GM21576 (cell line): ENCODE measurements around the gene TPCN2.

Source experiments
- ATAC-seq: cut with Tn5 transposase; IDR thresholded peaks from one replicate; pipeline ENCODE4 v1.9.1; 2021; ENCODE audit warnings: mild to moderate bottlenecking, moderate library complexity; ENCODE audit not compliant: unreplicated experiment

TPCN2 gene

DNA sequence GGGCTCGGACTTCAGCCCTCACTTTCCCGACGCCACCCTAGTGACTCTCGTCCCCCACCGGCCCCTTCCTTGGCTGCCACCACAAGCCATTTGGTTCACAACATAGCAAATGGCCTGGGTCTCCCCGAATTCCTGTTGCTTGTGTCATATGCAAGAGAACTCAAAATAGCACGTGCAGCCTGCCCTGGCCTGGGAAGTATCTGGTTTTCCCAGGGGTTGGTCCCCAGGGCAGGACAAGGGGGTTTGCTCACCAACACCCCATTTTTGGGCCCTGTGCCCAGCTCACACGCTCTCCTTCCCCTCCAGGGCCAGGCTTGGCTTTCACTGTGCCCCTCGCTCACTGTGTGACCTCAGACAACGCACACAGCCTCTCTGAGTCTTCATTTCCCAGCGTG, 12.8 kb upstream of the TPCN2 start:
- ATAC-seq, result no peak

DNA sequence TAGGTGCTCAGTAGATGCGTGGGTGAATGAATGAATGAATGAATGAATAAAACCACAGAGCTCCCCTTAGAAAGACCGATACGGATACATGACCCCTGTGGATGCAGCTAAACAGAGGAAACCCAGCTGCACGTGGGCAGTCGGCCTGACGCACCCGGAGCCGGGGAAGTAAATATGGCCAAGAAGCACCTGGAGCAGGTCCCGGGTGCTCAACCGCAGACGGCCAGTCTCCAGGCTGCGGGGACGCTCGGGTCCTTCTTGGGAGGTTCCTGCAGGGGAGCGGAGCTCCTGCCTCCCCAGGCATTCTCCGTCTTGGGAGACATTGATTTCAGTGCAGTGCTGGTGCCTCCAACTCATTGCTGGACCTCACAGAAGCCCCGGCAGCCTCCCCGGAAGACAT, 11.7 kb upstream of the TPCN2 start:
- no peak for ATAC-seq

DNA sequence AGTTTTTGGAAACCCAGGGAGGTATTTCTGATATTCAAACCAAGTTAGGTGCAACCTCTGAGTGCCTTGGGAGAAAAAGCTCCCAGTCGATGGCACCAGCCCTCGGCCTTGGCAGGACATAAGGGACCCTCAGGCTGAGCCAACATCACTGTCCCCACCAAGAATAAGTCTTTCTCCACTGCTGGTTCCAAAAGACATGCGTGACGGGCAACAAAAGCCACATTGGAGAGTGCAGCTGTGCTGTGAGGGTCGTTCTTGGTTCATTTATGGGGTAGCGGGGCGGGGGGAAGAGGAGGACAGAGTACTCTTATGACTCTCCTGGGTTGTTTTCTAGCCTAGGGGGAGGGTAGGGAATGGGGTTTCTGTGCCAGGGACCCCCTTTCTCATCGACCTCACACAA, 11.2 kb upstream of the TPCN2 start:
- ATAC-seq, result no peak

DNA sequence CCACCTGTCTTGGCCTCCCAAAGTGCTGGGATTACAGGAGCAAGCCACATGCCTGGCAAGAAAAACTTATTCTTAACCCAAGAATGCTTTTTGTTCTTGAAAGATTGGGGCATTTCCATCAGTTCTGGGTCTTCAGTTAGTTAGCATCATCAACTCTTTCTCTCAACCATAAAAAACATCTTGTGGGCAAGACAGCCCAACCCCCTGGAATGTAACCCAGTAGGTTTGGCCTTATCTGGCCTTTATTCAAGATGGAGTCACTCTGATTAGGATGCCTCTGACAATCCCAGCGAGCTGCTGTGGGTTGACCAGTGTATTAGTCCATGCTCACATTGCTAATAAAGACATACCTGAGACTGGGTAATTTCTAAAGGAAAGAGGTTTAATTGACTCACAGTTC, 9.2 kb upstream of the TPCN2 start:
- no peak for ATAC-seq

DNA sequence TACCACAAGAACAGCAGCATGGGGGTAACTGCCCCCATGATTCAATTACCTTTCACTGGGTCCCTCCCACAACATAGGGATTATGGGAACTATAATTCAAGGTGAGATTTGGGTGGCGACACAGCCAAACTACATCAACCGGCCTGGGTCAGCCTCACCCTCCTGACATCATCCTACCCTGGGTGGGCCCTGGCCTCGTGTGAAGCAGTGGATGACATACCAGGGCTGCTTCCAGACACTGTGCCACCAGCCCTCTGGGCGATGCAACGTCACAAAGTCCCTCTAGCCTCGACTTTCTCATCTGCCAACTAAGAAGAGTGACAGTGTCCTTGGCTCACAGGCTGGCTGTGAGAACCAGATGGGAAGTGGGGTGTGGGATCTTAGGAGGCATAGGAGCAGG, 8.7 kb upstream of the TPCN2 start:
- ATAC-seq, result no peak

DNA sequence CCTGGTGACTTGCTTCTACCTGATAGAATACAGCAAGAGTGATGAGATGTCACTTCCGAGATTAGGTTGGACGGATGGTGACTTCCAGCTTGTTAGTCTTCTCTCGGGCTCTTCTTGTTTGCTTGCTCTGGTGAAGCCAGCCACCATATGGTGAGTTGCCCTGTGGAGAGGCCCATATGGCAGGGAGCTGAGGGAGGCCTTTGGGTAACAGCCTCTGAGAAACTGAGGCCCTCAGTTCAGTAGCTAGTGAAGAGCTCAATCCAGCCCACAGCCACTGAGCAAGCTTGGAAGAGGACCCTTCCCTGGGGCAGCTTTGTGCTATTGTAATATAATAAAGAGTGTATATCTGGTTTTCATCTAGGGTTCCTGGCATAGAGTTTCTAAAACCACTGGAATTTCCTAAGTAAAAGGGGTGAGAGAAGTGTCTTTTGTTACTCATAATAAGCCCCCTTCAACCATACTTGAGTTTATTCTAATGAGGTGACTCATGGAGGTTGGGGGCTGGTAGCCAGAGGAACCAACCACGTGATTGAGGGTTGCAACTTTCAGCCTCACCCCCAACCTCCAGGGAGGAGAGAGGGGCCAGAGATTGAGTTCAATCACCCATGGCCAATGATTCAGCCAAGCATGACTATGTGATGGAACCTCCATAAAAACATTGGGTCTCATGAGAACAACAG, 8.0 kb upstream of the TPCN2 start:
- no peak for ATAC-seq

DNA sequence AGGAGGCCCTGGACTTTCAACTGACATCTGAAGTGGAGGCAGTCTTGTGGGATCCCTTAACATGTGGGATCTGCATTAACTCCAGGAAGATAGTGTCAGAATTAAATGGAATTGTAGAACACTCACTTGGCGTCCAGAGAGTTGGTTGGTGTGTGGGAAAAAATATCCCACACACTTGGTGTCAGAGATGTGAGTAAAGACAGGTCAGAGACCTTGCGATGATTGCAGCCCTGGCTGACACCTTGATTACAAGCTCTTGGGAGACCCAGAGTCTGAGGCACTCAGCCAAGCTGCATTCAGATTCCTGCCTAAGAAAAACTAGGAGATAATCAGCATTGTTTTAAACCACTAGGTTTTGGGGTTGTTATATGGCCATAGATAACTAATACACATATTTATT, 7.2 kb upstream of the TPCN2 start:
- no peak for ATAC-seq

DNA sequence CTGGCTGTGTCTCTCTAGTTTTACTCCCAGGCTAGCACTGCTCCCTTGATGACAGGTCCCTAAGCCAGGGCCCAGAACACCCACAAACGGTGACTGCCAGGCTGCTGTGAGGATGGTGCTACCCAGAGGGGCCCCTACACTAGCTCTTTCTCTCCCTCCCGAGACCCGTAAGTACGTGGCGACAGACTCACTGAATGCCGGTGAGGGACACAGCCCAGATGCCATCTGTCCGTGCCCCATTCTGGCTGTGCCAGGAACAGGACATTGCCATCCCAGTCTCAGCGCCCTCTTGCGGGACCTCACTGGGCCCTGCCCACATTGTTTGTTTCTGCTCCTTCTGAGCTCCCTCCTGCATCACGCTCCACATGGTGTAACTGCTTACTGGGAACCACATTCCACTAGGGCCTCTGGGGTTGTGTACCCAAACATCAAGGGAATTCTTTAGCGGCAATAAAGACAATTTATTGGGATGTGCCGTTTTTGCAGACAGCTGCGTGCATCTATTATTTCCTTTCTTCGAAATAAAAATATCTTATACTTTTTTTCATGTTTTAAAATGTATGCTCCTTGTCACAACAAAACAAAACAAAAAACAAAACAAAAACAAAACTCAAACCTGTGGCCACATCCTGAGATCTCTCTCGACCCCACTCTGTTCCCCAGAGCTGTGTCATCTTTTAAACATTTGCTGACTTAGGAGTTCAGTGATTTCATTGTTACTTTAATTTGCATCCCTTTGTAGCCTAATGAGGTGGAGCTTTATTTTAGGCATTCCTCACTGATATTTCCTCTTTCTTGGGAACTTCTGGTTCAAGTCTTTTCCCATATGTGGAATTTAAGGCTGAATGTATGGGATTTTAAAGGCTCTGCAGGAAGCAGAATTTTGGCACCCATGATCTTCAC, 4.4 kb upstream of the TPCN2 start:
- no peak for ATAC-seq

DNA sequence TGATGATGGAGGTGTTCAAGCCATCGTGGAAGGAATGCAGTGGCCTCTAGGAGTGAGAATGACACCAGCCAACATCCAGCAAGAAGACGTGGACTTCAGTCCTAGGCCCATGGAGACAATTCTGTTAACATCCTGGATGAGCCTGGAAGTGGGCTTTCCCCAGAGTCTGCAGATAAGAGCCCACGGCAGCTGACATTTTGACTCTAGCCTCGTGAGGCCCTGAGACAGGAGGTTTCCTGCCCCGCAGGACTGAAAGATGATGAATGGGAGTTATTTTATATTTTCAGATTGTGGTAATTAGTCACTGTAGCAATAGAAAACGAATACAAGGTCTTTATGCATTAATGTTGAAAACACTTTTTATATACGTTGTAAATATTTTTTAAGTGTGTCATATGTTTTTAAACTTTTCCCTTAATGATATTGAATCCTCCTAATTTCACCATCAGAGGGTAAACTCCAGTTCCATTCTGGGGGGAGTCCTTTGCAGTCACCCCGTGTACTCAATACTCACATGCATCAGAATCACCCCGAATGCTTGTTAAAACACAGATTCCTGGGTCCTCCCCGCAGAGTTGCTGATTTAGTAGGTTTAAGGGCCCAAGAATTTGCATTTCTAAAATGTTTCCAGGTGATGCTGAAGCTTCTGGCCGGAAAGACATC, 570 bp upstream of the TPCN2 start:
- no peak for ATAC-seq

DNA sequence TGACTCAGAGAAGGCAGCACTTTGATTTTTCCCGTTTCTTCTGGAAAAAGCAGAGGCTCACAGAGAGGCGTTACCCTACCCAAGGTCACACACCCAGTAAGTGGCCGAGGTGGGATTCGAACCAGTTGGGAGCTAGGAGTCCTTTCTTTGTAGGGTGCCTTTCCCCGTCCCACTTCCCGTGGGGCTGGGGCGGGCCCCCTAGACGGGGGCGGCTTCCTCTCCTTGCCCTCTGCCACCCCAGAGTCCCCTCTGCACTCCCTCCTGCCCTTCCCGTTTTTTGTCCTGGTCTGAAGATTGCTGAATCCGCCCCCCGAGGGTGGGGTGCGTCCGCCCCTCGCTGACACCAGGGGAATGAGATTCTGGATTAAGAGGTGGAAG, 747 bp downstream of the TPCN2 start:
- ATAC-seq, result no peak

DNA sequence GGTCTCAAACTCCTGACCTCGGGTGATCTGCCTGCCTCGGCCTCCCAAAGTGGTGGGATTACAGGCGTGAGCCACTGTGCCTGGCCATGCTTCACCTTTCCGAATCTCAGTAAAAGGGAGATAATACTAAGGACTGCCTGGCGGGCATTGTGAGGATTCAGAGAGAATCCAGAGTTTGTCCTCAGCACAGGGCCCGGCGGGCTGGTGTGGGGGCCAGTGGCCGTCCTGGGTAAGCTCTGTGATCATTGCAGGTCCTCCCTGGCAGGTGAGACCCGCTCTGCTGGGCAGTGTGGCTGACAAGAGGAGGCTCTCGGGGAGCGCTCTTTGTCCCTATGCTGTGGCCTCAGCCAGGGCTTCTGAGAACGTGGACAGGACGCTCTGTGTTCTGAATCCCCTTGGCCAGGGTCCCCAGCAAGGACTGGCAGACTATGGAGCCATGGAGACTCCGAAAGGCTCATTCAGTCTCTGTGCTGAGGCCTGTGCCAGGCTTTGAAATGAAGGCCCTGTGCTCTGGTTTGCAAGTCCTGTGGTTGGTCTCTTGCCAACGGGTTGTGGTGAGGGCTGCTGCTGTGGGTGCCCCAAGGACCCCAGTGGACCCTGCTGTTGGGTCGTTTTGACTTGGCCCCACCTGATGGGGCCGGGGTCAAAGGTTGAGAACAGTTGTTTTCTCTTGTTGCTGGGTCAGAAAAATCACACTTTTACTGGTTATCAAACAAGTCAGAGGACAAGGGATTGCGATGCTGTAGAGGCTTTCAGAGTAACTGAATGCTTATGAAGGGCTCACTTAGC, 2.1 kb downstream of the TPCN2 start:
- no peak for ATAC-seq

DNA sequence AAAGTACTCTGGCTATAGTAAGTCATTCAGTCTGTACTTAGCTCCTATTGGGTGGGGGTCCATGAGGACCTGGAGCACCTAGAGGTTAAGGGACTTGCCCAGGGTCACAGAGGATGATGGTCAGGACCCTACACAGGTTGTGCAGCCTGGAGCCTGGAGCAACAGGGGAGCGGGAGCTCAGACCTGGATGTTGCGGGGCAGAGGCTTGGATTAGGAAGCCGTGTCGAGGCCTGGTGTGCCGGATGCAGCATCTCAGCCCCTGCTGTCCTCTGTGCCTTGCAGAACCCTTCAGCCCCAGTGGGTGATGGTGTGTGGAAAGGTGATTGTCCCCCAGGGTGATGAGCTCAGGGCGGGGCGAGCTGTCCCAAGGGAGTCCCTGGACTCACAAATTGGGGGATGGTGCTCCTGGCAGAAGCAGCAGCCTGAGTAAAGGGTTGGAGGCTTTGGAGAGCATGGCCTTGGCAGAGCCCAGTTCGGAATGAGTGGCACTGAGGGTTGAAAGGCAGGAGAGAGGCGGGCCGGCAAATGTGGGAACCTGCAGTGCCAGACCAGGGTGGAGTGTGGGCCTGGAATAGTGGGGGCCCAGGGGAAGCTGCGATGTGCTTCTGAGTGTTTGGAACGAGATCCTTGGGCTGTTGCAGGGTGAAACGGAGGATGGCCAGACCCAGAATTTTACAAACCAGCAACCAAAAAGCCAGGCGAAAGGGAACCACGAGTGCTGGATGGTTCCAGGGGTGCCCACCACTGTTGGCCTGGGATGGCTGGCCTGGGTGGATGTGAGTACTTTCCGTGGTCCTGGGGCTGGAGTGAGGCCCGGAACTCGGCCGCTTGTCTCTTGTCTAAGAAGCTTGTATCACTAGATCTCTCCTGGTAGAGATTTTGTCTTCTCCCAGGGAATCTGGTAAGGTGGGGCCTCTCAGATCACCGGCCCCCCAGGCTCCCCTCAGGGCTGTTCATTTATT, 2.9 kb downstream of the TPCN2 start:
- no peak for ATAC-seq

DNA sequence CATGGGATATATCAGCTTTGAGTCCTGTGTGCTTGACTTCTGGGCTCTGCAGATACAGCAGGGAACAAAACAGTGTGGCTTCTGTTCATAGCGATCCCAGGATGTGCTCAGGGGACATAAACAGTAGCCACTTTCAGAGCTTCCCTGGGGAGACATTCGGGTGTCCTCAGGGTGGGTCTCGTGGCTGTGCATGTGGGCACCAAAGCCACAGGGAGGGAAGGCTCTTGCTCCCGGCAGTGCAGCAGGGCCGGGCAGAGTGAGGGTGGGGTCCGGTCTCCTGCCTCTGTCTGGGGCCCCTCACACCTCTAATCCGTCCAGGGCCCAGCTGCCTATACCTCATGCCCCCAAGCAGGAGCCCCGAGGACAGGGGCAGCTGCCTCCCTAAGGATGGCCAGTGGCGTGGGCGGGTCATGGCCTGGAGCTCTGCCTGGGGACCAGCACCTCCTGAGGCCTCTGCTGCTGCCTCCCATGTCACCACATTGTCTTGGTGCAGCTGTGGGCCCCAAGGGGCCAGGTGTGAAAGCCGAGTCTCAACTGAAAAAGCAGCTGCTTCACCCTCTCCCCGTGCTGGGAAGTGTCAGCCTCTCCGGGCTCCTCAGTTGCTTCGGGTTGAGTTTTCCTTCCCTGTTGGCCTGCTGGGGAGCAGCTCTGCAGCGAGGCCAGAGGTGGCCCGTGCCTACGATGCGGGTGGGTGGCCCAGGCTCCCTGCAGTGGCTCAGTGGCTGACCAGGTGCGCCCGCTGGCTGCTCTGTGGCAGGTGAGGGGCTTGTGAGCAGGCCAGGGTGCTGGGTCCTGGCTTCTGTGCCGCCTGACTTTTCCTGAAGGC, 3.8 kb downstream of the TPCN2 start:
- ATAC-seq, result no peak

DNA sequence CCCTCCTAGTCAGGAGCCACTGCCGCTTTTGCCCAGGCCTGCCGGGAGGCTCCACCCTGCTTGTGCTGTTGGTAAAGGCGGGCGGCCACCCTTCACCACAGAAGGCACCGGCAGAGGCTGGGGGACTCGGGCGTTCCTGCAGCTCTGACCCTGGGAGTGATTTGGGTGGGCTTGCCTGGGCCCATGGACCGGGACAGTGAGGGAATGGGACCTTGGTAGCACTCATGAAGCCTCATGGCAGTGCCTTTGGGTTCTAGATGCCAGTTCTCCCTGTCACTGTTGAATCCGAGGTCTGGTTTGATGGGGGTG, 4.4 kb downstream of the TPCN2 start:
- ATAC-seq, result no peak

DNA sequence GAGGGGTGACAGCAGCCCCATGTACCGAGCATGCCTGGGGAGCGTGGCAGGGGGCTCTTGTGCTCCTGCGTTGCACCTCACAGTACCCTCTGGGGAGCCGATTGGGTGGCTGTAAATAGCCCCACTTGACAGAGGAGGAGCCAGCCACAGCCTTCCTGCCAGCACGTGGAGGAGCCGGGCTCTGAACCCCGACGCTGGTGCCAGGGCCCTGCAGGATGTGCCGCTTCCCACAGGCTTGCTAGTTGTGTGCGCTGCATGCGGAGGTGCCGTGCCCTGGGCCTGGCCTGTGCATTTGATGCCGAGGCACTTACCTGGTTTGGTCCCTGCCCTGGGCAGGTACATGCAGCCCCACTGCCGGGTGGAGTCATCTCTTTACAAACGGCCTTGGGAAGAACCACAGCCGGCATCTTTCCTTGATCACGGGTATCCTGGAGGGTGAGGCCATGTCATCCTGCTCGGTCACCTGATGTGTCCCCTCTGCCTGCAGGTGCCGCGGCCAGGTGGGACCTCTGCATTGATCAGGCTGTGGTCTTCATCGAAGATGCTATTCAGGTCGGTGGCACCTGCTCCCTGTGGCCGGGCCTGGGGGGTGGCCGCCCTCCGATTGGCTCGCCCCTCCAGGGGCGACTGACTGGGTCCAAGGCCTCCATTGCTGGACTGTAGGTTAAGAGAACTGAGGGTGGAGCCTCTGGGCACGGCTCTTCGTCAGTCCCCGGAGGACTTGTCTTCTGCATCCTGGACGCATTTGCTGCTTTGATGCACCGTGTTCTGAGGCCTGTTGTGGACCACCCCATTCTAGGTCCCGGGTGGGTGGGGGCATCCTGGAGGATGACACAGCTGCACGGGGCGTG, 5.0 kb downstream of the TPCN2 start:
- no peak for ATAC-seq

DNA sequence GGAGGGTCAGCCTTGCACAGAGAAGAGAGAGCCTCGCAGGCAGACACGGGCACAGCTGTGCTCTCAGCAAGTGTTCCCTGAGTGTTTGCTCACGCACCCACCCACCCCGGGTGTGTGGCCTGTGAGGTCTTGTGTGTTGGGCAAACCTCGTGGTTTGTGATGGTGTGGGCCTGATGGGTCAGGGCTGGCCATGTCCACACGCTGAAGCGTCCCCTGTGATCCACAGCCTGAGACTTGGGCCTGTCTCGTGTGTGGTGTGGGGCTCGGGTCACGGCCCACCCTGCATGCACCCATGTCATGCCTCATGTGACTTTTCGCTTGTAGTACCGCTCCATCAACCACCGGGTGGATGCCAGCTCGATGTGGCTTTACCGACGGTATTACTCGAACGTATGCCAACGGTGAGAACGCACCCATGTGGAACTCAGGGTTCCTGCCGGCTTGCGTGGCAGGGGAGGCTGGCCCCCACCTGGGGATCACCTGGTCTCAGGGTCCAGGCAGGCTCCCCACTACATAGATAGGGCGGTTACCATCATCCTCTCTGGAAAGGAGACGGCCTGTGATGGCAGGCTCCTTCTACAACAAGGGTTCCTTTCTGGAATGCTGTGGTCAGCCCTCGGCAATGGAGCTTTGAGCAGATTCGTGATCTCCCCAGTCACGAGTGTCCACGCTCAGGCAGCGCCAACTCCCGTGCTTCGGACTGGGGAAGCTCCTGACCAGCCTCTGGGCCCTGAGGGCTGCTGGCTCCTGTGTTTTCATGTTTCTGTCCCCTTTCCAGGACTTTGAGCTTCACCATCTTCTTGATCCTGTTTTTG, 5.9 kb downstream of the TPCN2 start:
- no peak for ATAC-seq

DNA sequence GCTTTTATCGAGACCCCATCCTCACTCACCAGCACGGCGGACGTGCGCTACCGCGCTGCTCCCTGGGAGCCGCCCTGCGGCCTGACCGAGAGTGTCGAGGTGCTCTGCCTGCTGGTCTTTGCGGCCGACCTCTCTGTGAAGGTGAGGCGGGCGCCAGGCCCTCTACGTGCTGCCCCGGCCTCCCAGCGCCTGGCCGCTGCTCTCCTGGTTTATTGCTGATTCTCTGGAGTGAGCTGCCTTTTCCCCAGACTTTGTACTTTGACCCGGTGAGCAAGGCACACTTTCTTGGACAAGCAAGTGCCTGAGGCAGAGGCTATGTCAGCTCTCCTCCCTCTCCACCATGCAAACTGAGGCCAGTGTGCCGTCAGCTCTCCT, 6.5 kb downstream of the TPCN2 start:
- ATAC-seq, result no peak
